ENCODE measurements around the gene IL4I1.

- TF ChIP-seq CTCF (IDR thresholded peaks at IDR 0.05; ENCODE audit: low read depth, low read length) (no peak), POLR2A (IDR thresholded peaks at IDR 0.05; ENCODE audit: extremely low read depth, insufficient read length) (no peak), MAX (IDR thresholded peaks at IDR 0.05; ENCODE audit: low read depth, low read length) (no peak)
Measured at GRCh38 chr19:49933643-49934042, 37.0 kb upstream of the IL4I1 start.

Data from NB4 (cell line).